SW480 (cell line): ENCODE data around the gene ZBTB8OS.
"Not testable (repeated sequence)": the region's sequence is repeated elsewhere in the genome, so short reads cannot be mapped to it uniquely, and the experiment has no call there.

Source experiments
- DNase-seq: peaks from one replicate; pipeline ENCODE4 v3.0.0-alpha.2; 2016; ENCODE audit warnings: low spot score

Gene ZBTB8OS

DNA sequence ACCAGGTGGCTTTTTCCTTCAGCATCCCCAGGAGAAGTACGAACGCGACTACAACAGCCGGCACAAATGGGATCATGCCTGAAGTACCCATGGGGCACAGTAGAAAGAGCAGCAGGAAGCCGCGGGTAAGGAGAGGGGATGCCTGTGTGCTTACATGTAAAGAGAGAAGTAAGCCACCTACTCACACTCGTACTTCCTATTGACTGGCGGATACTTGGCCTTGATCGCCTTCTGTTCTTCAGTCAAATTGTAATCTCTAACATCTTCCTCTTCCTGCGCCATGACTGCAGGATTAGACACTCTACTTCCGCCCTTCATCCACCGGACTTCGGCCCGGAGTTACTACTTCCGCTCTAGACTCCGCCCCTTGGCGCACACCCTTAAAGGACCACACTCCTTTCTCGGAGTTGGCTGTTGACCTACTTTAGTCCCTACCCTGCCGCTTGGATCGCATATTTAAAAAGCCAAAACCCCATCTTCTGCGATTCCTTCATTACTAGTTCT is at the start of gene ZBTB8OS:
ZBTB8OS (minus strand) TSS at position 303 of the 504 bp plus-strand sequence; CDS start at position 282, 21 bp downstream.
- DNase-seq, result peak; percentile 94

DNA sequence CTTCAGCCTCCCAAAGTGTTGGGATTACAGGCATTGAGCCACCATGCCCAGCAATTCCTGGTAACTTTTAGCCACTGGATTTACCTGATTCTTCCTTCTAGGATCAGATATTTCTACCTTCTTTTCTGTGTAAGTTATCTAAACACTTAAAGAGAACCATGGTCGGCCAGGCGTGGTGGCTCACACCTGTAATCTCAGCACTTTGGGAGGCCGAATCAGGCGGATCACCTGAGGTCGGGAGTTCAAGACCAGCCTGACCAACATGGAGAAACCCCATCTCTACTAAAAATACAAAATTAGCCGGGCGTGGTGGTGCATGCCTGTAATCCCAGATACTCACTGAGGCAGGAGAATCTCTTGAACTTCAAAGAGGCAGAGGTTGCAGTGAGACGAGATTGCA is 46.6 kb upstream of the ZBTB8OS start:
- DNase-seq, result not testable (repeated sequence)

DNA sequence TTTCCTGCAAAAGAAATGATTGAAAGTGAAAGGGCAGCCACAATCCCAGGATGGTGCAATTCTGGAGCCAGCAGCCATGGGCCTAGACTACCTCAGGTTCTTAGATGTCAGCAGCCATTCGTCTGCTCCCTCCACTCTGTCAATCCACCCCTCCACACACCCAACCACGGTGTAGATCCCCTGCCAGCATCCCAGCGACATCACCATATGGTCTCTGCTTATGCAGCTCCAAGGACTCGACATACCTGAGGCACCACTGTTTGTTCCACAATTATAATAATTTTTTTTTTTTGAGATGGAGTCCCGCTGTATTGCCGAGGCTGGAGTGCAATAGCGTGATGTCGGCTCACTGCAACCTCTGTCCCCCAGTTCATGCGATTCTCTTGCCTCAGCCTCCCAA is 45.7 kb upstream of the ZBTB8OS start:
- no peak for DNase-seq

- DNase-seq, result peak; percentile 67
Observed at GRCh38 chr1:32695098-32695904, 45.0 kb upstream of the ZBTB8OS start.

DNA sequence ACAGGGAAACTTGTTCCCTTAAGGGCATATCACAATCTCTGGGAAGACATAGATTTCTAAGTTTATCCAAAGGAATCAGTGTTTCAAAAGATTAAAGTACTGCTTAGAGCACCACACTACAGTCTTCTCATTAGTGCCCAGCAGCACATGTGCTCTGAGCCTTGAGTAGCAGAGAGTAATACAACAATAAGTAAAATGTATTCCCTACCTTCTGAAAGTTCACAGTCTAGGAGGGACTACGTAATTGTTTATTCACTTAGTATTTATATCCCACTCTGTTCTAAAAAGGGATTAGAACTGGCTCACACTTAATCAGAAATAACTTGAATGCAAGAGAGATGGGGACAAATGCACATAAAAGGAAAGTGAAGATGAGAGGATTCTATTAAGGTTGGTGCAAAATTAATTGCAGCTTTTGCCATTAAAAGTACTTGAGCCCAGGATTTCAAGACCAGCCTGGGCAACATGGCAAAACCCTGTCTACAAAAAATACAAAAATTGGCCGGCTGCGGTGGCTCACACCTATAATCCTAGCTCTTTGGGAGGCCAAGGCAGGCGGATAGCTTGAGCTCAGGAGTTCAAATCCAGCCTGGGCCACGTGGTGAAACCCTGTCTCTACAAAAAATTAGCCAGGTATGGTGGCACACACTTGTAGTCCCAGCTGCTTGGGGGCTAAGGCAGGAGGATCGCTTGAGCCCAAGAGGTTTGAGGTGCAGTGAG is 43.3 kb upstream of the ZBTB8OS start:
- no peak for DNase-seq

- no peak for DNase-seq
Observed at GRCh38 chr1:32686387-32686786, 36.0 kb upstream of the ZBTB8OS start.

GRCh38 chr1:32685498-32685897 is 35.1 kb upstream of the ZBTB8OS start:
- DNase-seq, result no peak

- no peak for DNase-seq
Observed at GRCh38 chr1:32684167-32684811, 33.9 kb upstream of the ZBTB8OS start.

DNA sequence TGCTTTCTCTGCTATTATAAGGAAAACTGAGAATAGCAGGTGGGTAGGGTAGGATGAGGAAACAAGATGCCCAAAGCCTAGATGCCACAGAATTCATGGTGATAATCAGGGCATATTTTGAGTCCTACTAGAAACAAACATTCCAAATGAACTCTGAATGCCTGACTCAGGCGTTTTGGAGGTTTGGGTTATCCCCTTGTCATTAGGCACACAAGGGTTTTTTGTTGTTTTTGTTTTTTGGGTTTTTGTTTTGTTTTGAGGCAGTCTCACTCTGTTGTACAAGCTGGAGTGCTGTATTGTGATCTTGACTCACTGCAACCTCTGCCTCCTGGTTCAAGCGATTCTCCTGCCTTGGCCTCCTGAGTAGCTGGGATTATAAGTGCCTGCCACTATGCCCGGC is 33.0 kb upstream of the ZBTB8OS start:
- no peak for DNase-seq

- DNase-seq, result no peak
Observed at GRCh38 chr1:32681999-32682398, 31.6 kb upstream of the ZBTB8OS start.

GRCh38 chr1:32681509-32681908 is 31.2 kb upstream of the ZBTB8OS start:
- DNase-seq, result no peak

DNA sequence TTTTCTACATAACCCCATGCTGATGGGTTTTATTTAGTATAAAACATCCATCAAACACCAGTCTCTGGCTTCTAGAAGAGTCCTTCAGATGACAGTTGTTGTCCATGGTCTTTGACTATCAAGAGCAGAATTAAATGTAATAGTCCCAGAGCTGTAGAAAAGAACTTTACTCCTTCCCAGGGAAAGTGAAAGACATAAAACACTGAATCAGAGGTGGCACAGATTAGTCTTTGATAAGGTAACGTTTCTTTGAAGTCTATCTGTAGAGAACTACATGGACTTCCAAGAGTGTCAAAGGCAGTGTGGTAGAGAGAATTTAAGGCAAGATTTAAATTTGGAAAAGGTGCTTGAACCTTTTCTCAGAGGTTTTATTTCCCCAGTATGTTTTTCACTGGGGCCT is 30.3 kb upstream of the ZBTB8OS start:
- DNase-seq, result no peak

DNA sequence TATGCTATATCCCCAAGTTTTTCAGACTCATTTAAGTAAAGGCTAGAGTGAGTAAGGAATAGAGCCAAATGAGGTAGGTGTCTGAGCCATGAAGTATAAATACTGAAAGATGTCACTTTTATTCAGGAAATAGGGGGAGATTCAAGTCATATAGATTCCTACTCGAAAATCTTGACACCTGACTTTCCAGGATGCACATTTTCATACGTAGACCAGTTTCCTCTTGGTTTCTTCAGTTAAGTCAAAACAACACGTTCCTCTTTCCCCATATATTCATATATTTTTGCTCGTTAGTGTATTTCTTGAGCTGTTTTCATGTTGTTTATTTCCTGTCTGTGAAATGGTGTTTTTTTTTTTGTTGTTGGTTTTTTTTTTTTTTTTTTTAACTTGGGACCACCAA is 29.6 kb upstream of the ZBTB8OS start:
- DNase-seq, result not testable (repeated sequence)

GRCh38 chr1:32676945-32677344 is 26.6 kb upstream of the ZBTB8OS start:
- no peak for DNase-seq

GRCh38 chr1:32668716-32669115 is 18.4 kb upstream of the ZBTB8OS start:
- not testable (repeated sequence) for DNase-seq

GRCh38 chr1:32666901-32667566 is 16.7 kb upstream of the ZBTB8OS start:
- peak; percentile 33 for DNase-seq

GRCh38 chr1:32665915-32666314 is 15.6 kb upstream of the ZBTB8OS start:
- no peak for DNase-seq

DNA sequence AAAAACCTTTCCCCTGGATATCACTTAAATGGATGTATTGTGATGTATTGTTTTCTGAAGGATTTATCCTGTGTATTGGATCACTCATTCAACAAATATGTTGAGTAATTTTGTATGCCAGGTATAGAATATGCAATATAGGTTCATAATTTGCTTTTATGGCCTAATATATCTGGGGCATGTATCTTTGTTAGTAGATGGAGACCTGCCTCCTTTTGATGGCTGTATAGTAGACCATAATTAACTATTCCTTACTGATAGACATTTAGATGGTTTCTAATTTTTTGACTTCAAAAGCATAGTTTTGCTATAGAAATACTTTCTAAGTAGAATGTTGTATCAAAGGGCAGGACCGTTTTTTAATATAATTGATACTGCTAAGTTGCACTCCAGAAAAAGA is 9.2 kb upstream of the ZBTB8OS start:
- no peak for DNase-seq

- DNase-seq, result no peak
Observed at GRCh38 chr1:32652244-32652962, 2.1 kb upstream of the ZBTB8OS start.

- no peak for DNase-seq
Observed at GRCh38 chr1:32651461-32652073, 1.2 kb upstream of the ZBTB8OS start.
